HepG2 (cell line): ENCODE results near the gene SDCCAG8. TPM values are rescaled to one million over a fixed set of nuclear protein-coding genes. Genes with fewer than 3 reads are reported as not detected.

Source experiments
- ATAC-seq: fragments of 200-7000 bp; cut with Tn5 transposase; 3 replicates; pipeline ENCODE4 v1.9.1; 2020; ENCODE audit warnings: mild to moderate bottlenecking, moderate library complexity
- BruUV-seq: library from RNA; stranded (reverse); fragments of 400-500 nt; replicated peaks from 2 replicates; lab custom pipeline; 2021; lab: Mats Ljungman, UMichigan
- CTCF ChIA-PET: fragments of 300-600 bp; formaldehyde crosslinking; extraction: SDS; loops from one replicate; lab custom pipeline; 2021; ENCODE audit warnings: low total read pairs, inconsistent platforms, low intra/inter-chr PET ratio; lab: Yijun Ruan, JAX
- POLR2A ChIA-PET: fragments of 350-600 bp; sonication (Branson Sonifier 250); formaldehyde crosslinking; loops from one replicate; lab custom pipeline; 2020; ENCODE audit warnings: antibody characterized with exemption, inconsistent platforms; lab: Yijun Ruan, JAX
- DNase-seq: peaks from one replicate; pipeline ENCODE4 v3.0.0-alpha.2; 2015; ENCODE audit warnings: low spot score
- FAIRE-seq: peaks from 3 replicates; lab custom pipeline; 2011; peaks lifted over from hg19 to GRCh38; lab: Jason Lieb, UNC
- H2AFZ ChIP-seq: one replicate; pipeline ENCODE4 v1.6.1; 2011; ENCODE audit warnings: low read length, inconsistent platforms
- H3K27ac ChIP-seq: fragments of 300-600 bp; 3 replicates; pipeline ENCODE4 v1.8.0; 2011; ENCODE audit warnings: mixed run types, mild to moderate bottlenecking, mixed read lengths, low read length, inconsistent platforms; ENCODE audit not compliant: insufficient read depth; ENCODE audit errors: extremely low read length
- H3K27me3 ChIP-seq, 2 experiments: fragments of 200-600 bp in 1 of 2; 2 replicates in 1 of 2; 3 replicates in 1 of 2; pipeline versions ENCODE4 v1.6.0 to v1.8.0; 2011; ENCODE audit warnings: low read length in 2 of 2, mild to moderate bottlenecking in 2 of 2, moderate library complexity in 2 of 2, inconsistent platforms in 1 of 2; ENCODE audit not compliant: insufficient read depth in 2 of 2, control insufficient read depth in 1 of 2
- H3K36me3 ChIP-seq, 2 experiments: fragments of 200-600 bp in 1 of 2; replicated peaks in 1 of 2; 2 replicates in 1 of 2; 3 replicates in 1 of 2; pipeline versions ENCODE4 v1.5.1 to v1.8.0; 2011; ENCODE audit warnings: low read length in 2 of 2, inconsistent platforms in 1 of 2; ENCODE audit not compliant: insufficient read depth in 2 of 2, control insufficient read depth in 1 of 2
- H3K4me1 ChIP-seq: 2 replicates; pipeline ENCODE4 v1.5.1; 2012; ENCODE audit warnings: low read length, inconsistent platforms; ENCODE audit not compliant: insufficient read depth
- H3K4me2 ChIP-seq: 2 replicates; pipeline ENCODE4 v1.6.0; 2011; ENCODE audit warnings: low read depth, low read length, inconsistent platforms
- H3K4me3 ChIP-seq, 3 experiments: fragments of 200-600 bp in 1 of 3; sonication (generic), shearing (Covaris generic) in 1 of 3; replicated peaks in 1 of 3; 2 replicates each; pipeline ENCODE4 v1.5.1; 2011 to 2016; ENCODE audit warnings: low read length in 3 of 3, inconsistent platforms in 2 of 3, low read depth in 2 of 3, mild to moderate bottlenecking in 2 of 3, control low read depth in 1 of 3, mixed read lengths in 1 of 3; ENCODE audit not compliant: insufficient read depth in 1 of 3
- H3K79me2 ChIP-seq: one replicate; pipeline ENCODE4 v1.6.1; 2011; ENCODE audit warnings: low read length, inconsistent platforms; ENCODE audit not compliant: insufficient read depth
- H3K9ac ChIP-seq: 2 replicates; pipeline ENCODE4 v1.6.0; 2011; ENCODE audit warnings: mild to moderate bottlenecking, low read depth, low read length, inconsistent platforms; ENCODE audit not compliant: insufficient read depth
- H3K9me3 ChIP-seq: 2 replicates; pipeline ENCODE4 v1.5.1; 2012; ENCODE audit warnings: mild to moderate bottlenecking, low read length
- H4K20me1 ChIP-seq: 2 replicates; pipeline ENCODE4 v1.6.0; 2011; ENCODE audit warnings: inconsistent platforms, mild to moderate bottlenecking, low read length, moderate library complexity; ENCODE audit not compliant: insufficient read depth
- ATF7-NPFF ChIP-seq: sonication (generic); formaldehyde crosslinking; IDR thresholded peaks from 2 replicates; pipeline ENCODE4 v1.8.1; 2023; ENCODE audit warnings: mild to moderate bottlenecking, low read depth, missing genetic modification reagents, moderate library complexity
- CAMTA2 ChIP-seq: sonication (generic); formaldehyde crosslinking; IDR thresholded peaks from 2 replicates; pipeline ENCODE4 v1.4.0; 2020; ENCODE audit warnings: mild to moderate bottlenecking, missing genetic modification reagents, borderline replicate concordance
- DDIT3 ChIP-seq: sonication (generic); formaldehyde crosslinking; IDR thresholded peaks from 2 replicates; pipeline ENCODE4 v1.4.0; 2020; ENCODE audit warnings: mild to moderate bottlenecking, missing genetic modification reagents
- DMAP1 ChIP-seq: IDR thresholded peaks from 2 replicates; pipeline ENCODE4 v1.6.1; 2016
- GZF1 ChIP-seq: sonication (generic); formaldehyde crosslinking; IDR thresholded peaks from 2 replicates; pipeline ENCODE4 v1.5.1; 2020; ENCODE audit warnings: mild to moderate bottlenecking, missing genetic modification reagents
- HMGXB4 ChIP-seq, 2 experiments: sonication (generic) in 1 of 2; formaldehyde crosslinking in 1 of 2; IDR thresholded peaks; 2 replicates each; pipeline versions ENCODE4 v1.4.0 to v1.6.1; 2018 to 2020; ENCODE audit warnings: missing genetic modification reagents in 2 of 2, borderline replicate concordance in 1 of 2, low read depth in 1 of 2, mild to moderate bottlenecking in 1 of 2, missing biosample characterization in 1 of 2
- KAT8 ChIP-seq: IDR thresholded peaks from 2 replicates; pipeline ENCODE4 v1.6.1; 2016; ENCODE audit warnings: missing genetic modification reagents, missing compliant biosample characterization
- NAIF1 ChIP-seq: sonication (generic); formaldehyde crosslinking; IDR thresholded peaks from 2 replicates; pipeline ENCODE4 v1.5.0; 2020; ENCODE audit warnings: mild to moderate bottlenecking, missing genetic modification reagents, borderline replicate concordance
- NR1H2 ChIP-seq: sonication (generic); formaldehyde crosslinking; IDR thresholded peaks from 2 replicates; pipeline ENCODE4 v1.8.1; 2022; ENCODE audit warnings: low read depth, missing genetic modification reagents, borderline replicate concordance
- SMAD9 ChIP-seq: sonication (generic); formaldehyde crosslinking; IDR thresholded peaks from 2 replicates; pipeline ENCODE4 v1.5.1; 2020; ENCODE audit warnings: mild to moderate bottlenecking, missing genetic modification reagents
- ZMYM2 ChIP-seq: sonication (generic); formaldehyde crosslinking; IDR thresholded peaks from 2 replicates; pipeline ENCODE4 v1.8.0; 2022; ENCODE audit warnings: mild to moderate bottlenecking, missing genetic modification reagents
- ZNF180 ChIP-seq: sonication (generic); formaldehyde crosslinking; IDR thresholded peaks from 2 replicates; pipeline ENCODE4 v1.4.0; 2020; ENCODE audit warnings: low read depth, missing genetic modification reagents, borderline replicate concordance
- ZNF362 ChIP-seq: sonication (generic); formaldehyde crosslinking; IDR thresholded peaks from 2 replicates; pipeline ENCODE4 v1.4.0; 2020; ENCODE audit warnings: missing genetic modification reagents, mild to moderate bottlenecking, borderline replicate concordance
- ZNF441 ChIP-seq: sonication (generic); formaldehyde crosslinking; IDR thresholded peaks from 2 replicates; pipeline ENCODE4 v1.7.0; 2021; ENCODE audit warnings: missing genetic modification reagents, borderline replicate concordance
- ZNF484 ChIP-seq: sonication (generic); formaldehyde crosslinking; IDR thresholded peaks from 2 replicates; pipeline ENCODE4 v1.5.1; 2020; ENCODE audit warnings: mild to moderate bottlenecking, low read depth, missing genetic modification reagents, borderline replicate concordance
- ZNF564 ChIP-seq: sonication (generic); formaldehyde crosslinking; IDR thresholded peaks from 2 replicates; pipeline ENCODE4 v1.8.1; 2023; ENCODE audit warnings: mild to moderate bottlenecking, missing genetic modification reagents
- ZNF597 ChIP-seq: sonication (generic); formaldehyde crosslinking; IDR thresholded peaks from 2 replicates; pipeline ENCODE4 v1.5.0; 2020; ENCODE audit warnings: missing genetic modification reagents
- ZNF644 ChIP-seq: IDR thresholded peaks from 2 replicates; pipeline ENCODE4 v1.6.1; 2016; ENCODE audit warnings: low read depth
- ZNF674 ChIP-seq: sonication (generic); formaldehyde crosslinking; IDR thresholded peaks from 2 replicates; pipeline ENCODE4 v1.5.0; 2020; ENCODE audit warnings: low read depth, mild to moderate bottlenecking, missing genetic modification reagents
- WGBS: methylation state at CpG from one replicate; pipeline ENCODE4 v1.1.6; 2017; ENCODE audit warnings: low lambda C conversion rate; 5-methylcytosine and 5-hydroxymethylcytosine counted together
- in situ Hi-C: cut with HindIII; loops from 2 replicates; pipeline ENCODE4 v1.10.0; 2017; ENCODE audit warnings: low pct_unique_long_range_greater_than_20kb; ENCODE audit not compliant: extremely low pct_ligation_motif_present
- intact Hi-C: fragments of 100-400 bp; cut with micrococcal nuclease; formaldehyde crosslinking; loops from one replicate; pipeline ENCODE4 v1.10.0; 2022; ENCODE audit not compliant: unreplicated experiment
- polyA plus RNA-seq, 8 experiments: library from polyadenylated mRNA; depleted of rRNA in 3 of 8; stranded (reverse) in 7 of 8; unstranded in 1 of 8; fragments of >200 nt; fragmentation: Illumina TruSeq in 4 of 8; extraction: Trizol in 4 of 8; gene quantifications; 2 replicates each; pipeline versions ENCODE4 v1.2.1 to v1.2.3, GENCODE V29; 2011 to 2016; ENCODE audit warnings: low read depth in 4 of 8, missing spikeins in 1 of 8, mixed read lengths in 1 of 8; ENCODE audit not compliant: insufficient read depth in 1 of 8
- total RNA-seq, 5 experiments: library from RNA; depleted of rRNA; stranded (reverse); fragments of >200 nt; fragmentation: Illumina TruSeq; extraction: Trizol; gene quantifications; 2 replicates each; pipeline ENCODE4 v1.2.3, GENCODE V29; 2016; ENCODE audit warnings: low read depth in 1 of 5

SDCCAG8 gene
- total and polyA plus RNA-seq, 2 of the 13 experiments (the other 11 are each of a cell fraction or from before 2014, with no cell fraction given) = 9.5 to 13.4 TPM

GRCh38 chr1:243247901-243248300, 7.9 kb upstream of the SDCCAG8 start (continued):
- TF ChIP-seq NR1H2 (CRISPR knock-in tag) (no peak), HMGXB4 (CRISPR knock-in tag; IDR thresholded peaks at IDR 0.05; ENCODE audit: borderline replicate concordance in 1 of 2, low read depth in 1 of 2) (no peak), GZF1 (CRISPR knock-in tag) (no peak), KAT8 (CRISPR knock-in tag) (no peak), DMAP1 (no peak)

GRCh38 chr1:243249214-243249613, 6.6 kb upstream of the SDCCAG8 start:
- no peaks in the 10 kb centered on the region for H3K9me3 ChIP-seq
- ChIA-PET POLR2A (no interaction called here), CTCF (no interaction called here)
- H2AFZ ChIP-seq = no peak overlapping the region
- no peak overlapping the region for H3K4me3 ChIP-seq
- no TSS peak for BruUV-seq
- WGBS = 99% methylated on average over 3 of the region's 3 CpGs
- ATAC-seq (no peak), FAIRE-seq (no peak), DNase-seq (no peak)
- H3K36me3 ChIP-seq = no peaks in the 10 kb centered on the region; a peak in 2 of 5 replicates
- no peaks in the 10 kb centered on the region; a peak in 1 of 5 replicates for H3K27me3 ChIP-seq
- no peak overlapping the region for H3K27ac ChIP-seq
- no peak overlapping the region for H3K4me2 ChIP-seq
- peaks cover 34% of the 10 kb centered on the region for H3K4me1 ChIP-seq
- H4K20me1 ChIP-seq = peaks cover 14% of the 10 kb centered on the region
- peaks cover 91% of the 10 kb centered on the region for H3K79me2 ChIP-seq
- intact Hi-C loops = no loop called here
- H3K9ac ChIP-seq = no peak overlapping the region
- in situ Hi-C loops = no loop called here
- TF ChIP-seq DDIT3 (CRISPR knock-in tag) = no peak
- TF ChIP-seq ZNF564 = no peak
- TF ChIP-seq ZNF597 (CRISPR knock-in tag) = no peak
- TF ChIP-seq SMAD9 (CRISPR knock-in tag) = no peak
- TF ChIP-seq ATF7-NPFF (CRISPR knock-in tag) = no peak
- TF ChIP-seq ZNF362 (CRISPR knock-in tag) = no peak
- no peak for TF ChIP-seq ZNF644 (CRISPR knock-in tag)
- TF ChIP-seq NAIF1 = no peak
- TF ChIP-seq ZNF441 (CRISPR knock-in tag) = no peak
- no peak for TF ChIP-seq ZNF180 (CRISPR knock-in tag)
- no peak for TF ChIP-seq CAMTA2 (CRISPR knock-in tag)
- no peak for TF ChIP-seq ZNF484 (CRISPR knock-in tag)
- TF ChIP-seq ZMYM2 (CRISPR knock-in tag) = no peak
- TF ChIP-seq ZNF674 (CRISPR knock-in tag) = no peak
